Measurements from ENCODE around the gene WASF3. TPM values are rescaled to one million over a fixed set of nuclear protein-coding genes. Genes with fewer than 3 reads are reported as not detected.
A peak's percentile ranks its signal among the peaks of the same experiment; 100 is the strongest.
"Not testable (repeated sequence)": the region's sequence is repeated elsewhere in the genome, so short reads cannot be mapped to it uniquely, and the experiment has no call there.

Gene WASF3
- total RNA-seq, 1 donor from 2014 or later, result 12.5 TPM

DNA sequence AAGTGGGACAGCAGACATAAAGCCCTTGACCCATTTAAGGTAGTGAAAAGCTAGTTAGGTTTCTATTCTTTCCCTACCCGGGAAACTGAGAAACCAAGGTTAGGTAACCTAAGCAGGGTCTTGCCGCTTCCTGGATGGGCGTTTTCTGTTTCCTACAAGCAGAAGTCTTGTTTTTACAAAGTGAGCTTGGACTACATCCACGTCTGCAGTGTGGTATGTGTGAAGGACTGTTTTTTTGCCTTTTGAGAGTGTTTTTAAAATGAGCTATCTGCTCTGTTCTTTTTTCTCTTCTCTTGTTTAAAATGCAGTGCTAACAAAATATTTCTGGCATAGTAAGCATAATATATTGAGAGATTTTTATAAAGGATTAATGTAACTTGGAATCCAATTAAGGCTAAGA lies 153.7 kb downstream of the WASF3 start:
- DNase-seq (ENCODE audit: low read depth), result no peak

DNA sequence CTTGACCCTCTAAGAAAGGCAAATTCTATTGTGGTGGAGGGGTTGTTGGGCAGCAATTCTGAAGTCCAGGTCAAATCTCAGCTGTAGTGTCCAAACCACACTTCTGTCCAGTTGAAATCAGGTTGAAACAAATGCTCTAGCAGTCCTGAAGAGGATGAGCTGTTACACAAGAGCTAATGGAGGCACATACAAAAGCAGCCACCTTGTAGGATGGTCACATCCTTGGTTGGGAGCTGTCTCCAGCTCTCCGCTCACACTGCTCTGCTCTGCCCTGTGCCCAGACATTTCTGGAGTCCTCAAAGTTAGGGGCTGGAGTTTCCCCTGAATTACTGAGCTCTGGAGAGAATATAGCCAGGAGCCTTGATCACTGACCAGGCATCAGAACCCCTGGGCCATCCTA lies 155.9 kb downstream of the WASF3 start:
- DNase-seq (ENCODE audit: low read depth), result no peak

DNA sequence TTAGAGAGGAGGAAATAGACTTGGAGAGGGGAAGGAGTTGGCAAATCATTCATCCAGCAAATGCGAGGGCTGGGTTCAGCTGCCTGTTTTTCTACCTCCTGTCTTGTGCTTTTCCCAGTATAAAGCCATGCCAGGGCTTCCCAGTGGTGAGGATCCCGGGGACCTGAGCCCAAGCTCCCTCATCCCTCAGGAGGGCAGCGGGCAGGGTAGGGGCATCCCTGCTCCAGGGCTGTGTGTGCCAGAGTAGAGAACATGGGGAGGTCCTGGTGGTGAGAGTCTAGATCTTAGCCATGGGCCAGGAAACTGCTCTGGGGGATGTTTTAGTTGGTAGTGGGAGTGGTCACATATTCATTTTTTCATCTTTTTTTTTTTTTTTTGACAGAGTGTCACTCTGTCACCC lies 159.5 kb downstream of the WASF3 start:
- DNase-seq (ENCODE audit: low read depth), result no peak

DNA sequence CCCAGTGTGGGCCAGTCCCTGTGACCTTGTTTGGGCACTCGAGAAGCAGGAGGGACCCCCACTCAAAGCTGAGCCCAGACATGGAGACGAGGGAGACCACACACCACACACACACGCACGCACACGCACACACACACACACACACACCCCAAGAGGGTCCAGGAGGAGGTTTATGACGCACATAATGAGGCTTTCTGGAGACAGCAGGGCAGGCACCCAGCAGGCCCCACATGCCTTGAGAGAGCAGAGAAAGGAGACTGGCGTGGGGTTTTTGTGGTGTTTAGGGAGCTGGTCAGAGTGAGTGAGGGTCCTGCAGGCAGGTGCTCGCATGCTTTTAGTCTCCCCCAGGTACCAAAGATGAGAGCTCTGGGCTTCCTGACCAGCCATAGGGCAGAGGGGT lies 160.7 kb downstream of the WASF3 start:
- DNase-seq (ENCODE audit: low read depth), result no peak

DNA sequence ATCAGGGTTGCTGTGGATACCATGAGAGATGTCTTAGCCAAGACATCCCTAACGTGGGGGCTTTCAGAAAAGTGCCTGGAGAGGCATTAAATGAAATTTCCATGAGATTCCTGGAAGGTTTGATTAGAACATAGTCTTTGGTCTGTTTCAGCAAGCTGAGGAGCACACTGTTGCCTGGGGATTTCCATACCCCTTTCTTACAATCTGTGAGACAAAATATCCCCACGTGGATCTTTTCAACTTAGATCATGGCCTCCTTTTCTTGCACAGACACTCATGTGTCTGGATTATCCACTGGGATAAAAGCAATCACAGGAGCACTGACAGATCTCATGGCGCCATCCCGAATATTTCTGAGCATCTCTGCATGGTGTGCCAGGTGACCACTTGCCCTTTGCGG lies 161.4 kb downstream of the WASF3 start:
- DNase-seq (ENCODE audit: low read depth), result no peak

DNA sequence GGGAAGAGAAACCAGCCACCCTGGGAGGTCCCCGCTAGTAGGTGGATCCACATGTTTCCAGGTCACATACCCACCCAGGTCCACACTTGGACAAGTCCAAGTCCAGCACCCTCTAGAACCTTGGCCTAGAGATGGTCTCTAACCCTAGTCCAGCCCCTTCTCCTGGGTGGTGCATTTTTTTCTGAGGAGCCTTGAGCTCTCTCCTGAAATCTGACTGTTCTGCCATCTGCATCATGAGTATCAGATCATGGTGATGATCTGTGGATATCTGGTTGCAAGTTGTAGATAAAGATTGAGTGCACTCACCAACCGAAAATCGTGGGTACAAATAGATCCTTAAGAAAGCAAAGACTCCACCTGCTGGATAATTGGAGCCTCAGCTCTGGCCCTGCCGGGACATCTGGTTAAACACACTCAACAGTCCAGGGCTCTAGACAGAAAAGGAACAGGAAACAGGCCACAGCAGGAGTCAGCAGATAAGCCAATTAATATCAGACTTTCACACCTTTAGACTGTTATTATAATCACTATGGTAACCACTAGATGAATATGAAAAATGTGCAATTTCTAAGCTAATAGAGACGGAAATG lies 162.0 kb downstream of the WASF3 start:
- peak; percentile 7 for DNase-seq (ENCODE audit: low read depth)

DNA sequence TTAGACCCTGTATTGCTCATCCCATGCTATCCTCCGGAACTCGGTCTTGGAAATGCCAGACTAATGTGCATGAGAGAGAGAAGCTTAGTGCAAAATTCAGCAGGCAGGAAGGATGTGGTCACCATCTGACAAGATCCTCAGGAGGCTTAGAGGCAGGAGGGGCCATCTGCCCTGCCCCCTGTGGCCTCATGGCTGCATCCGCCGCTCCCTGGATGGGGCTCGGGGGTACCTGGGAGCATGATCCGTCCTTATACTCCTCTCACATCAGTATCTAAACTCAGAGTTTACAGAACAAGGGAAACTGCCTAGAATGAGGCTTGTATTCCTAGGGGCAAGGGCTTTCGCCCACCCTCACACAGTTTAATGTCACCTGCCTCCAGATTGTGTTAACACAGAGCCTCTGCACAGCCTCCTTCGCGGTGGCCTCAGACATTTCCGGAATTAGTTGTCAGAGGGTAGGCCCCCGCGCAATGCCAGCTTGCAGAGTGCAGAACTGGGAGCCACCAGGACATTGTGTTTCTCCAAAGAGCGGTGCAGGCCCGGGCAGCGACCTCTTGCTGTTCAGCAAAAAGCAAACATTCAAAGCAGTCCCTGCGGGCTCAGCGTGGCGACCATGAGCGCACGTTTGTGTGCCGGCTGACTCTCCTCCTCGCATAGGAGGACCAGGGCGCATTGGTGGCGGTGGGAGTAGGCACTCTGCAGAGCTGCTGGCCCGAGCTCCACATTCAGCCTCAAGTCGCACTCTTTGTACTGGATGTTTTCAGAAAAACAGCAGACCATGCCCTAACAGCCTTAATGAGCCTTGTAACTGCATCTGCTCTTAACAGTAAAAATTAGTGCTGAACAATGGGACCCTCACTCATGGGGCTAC lies 164.0 kb downstream of the WASF3 start:
- no peak for DNase-seq (ENCODE audit: low read depth)

DNA sequence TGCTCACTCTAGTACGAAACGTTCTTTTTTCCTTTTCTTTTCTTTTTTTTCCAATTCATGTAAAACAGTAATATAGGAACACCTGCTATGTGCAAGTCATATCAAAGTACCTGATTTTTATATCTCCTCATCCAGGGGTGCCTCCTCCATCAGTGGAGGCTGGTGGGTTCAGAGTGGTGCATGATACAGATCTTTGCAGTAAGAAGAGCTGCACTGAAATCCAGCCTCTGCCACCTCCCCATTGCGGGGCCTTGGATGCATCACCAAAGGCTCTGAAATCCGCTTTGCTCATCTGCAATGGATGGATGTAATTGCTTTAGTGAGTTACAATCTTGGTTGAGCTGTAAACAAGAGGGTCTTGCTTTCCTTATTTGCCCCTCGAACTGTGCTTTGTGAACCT lies 164.8 kb downstream of the WASF3 start:
- DNase-seq (ENCODE audit: low read depth), result no peak

DNA sequence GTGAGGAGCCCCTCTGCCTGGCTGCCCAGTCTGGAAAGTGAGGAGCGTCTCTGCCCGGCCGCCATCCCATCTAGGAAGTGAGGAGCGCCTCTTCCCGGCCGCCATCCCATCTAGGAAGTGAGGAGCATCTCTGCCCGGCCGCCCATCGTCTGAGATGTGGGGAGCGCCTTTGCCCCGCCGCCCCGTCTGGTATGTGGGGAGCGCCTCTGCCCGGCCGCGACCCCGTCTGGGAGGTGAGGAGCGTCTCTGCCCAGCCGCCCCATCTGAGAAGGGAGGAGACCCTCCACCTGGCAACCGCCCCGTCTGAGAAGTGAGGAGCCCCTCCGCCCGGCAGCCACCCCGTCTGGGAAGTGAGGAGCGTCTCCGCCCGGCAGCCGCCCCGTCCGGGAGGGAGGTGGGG lies 166.1 kb downstream of the WASF3 start:
- DNase-seq (ENCODE audit: low read depth), result not testable (repeated sequence)

DNA sequence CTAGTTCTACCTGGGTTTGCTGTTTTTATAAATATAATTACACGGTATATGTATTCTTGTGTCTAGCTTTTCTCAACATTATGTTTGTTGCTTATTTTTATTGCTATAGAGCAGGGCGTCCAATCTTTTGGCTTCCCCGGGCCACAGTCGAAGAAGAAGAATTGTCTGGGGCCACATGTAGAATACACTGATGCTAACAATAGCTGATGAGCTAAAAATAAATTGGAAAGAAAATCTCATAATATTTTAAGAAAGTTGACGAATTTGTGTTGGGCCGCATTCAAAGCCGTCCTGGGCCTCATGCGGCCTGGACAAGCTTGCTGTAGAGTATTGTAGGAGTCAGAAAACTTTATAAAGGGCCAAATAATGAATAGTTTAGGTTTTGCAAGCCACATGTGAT lies 169.2 kb downstream of the WASF3 start:
- DNase-seq (ENCODE audit: low read depth), result no peak

DNA sequence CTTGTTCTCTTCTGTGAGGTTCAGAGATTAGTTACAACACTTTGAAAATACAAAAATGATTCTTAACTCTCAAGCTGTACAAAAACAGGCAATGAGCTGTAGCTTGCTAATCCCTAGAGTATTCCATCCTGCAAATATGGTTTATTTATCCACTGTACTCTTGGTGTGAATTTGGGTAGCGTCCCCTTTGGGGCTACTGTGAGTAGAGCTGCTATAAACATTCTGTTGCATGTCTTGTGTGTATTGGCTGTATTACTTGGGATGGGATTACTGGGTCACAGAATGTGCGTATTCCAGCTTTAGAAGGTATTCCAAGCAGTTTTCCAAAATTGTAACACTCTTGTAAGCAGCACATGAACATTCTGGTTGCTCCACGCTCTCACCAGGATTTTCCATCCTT lies 169.6 kb downstream of the WASF3 start:
- DNase-seq (ENCODE audit: low read depth), result no peak

DNA sequence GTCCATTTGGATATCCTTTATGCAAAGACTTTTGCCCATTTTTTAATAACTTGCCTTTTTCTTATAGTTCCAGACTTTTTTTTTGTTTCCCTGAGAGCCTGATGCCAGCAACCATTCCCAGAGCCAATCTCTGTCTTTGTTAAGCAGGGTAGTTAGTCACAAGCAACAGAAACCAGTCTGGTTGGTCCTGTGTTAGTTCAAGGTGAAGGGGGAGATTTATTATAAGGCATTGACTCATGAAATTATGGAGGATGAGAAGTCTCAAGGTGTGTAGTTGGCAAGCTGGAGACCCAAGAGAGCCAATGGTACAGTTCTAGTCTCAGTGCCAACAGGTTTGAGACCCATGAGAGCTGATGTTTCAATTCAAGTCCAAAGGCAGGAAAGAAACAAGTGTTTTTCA lies 170.2 kb downstream of the WASF3 start:
- no peak for DNase-seq (ENCODE audit: low read depth)

DNA sequence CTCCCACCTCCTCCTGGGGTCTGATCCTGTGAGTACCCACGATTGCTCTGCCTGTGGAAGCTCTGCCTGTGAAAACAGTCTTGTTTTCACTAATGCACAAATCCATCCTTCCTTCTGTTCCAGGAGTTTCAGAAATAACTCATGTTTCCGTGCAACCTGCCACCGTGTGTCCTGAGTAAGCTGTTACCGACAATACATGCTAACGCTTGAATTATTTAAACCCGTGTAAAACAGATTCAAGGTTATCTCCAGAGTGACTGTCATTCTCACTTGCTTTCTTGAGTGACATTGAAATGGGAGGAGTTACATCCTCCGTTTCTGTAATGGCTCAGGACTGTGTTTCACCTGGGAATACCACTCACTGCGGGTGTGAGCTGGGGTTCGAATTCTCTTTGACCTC lies 178.2 kb downstream of the WASF3 start:
- DNase-seq (ENCODE audit: low read depth), result no peak

Other genes with a start within 250 kb of the WASF3 start
- not detected in 2 replicates for gene GPR12, start 203.1 kb downstream of the WASF3 start, total RNA-seq